Measurements from ENCODE around the gene NLRP14. TPM values are rescaled to one million over a fixed set of nuclear protein-coding genes. Genes with fewer than 3 reads are reported as not detected.
A peak's percentile ranks its signal among the peaks of the same experiment; 100 is the strongest.

Gene NLRP14
- total RNA-seq, 2 donors from 2014 or later = under 0.01 to 0.33 TPM

DNA sequence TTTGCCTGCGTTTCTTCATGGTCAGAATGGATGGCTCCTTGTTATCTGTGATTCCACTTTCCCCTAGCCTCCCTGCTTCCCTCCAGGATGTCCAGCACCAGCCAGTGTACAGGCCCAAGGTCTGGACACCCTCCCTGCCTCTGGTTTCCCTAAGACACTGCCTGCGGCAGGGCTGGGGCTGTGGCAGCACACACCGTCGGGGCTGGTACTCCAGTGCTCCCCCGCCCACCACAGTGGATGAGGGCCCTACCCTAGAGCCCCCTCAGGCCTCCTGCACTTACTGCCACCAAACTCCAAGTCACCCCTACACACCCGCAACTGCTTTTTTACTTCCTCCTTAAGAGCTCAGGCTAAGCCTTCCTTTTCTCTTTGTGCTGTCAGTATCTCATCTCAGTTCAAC lies 29.1 kb upstream of the NLRP14 start:
- Histone ChIP-seq H3K36me3 (replicated peaks in 1 of 2; ENCODE audit: insufficient read depth in 1 of 2, low read depth in 2 of 2) (no peaks in the 10 kb centered on the region), H3K4me3 (no peak overlapping the region), H3K4me1 (no peaks in the 10 kb centered on the region), H3K9me3 (no peaks in the 10 kb centered on the region), H3K27ac (no peak overlapping the region), H3K27me3 (no peaks in the 10 kb centered on the region)
- intact Hi-C loops (cut with DNase I) = no loop called here
- TF ChIP-seq CTCF (IDR thresholded peaks at IDR 0.05) (no peak), POLR2A (IDR thresholded peaks at IDR 0.05) (no peak)
- 79 to 83% methylated on average over 6 of the region's 6 CpGs for WGBS, 2 donors
- ATAC-seq = no peak
- no peak for DNase-seq

GRCh38 chr11:6992026-6992425 lies 28.3 kb upstream of the NLRP14 start:
- TF ChIP-seq POLR2A (IDR thresholded peaks at IDR 0.05) = no peak
- TF ChIP-seq CTCF (IDR thresholded peaks at IDR 0.05) = no peak
- intact Hi-C loops (cut with DNase I) = no loop called here
- no peak overlapping the region for H3K27ac ChIP-seq
- no peaks in the 10 kb centered on the region for H3K9me3 ChIP-seq
- no peaks in the 10 kb centered on the region for H3K4me1 ChIP-seq
- H3K27me3 ChIP-seq = no peaks in the 10 kb centered on the region
- ATAC-seq (no peak), DNase-seq (no peak)
- H3K4me3 ChIP-seq = no peak overlapping the region
- WGBS, 2 donors = 72 to 83% methylated on average over 2 of the region's 2 CpGs
- H3K36me3 ChIP-seq (replicated peaks in 1 of 2; ENCODE audit: insufficient read depth in 1 of 2, low read depth in 2 of 2) = no peaks in the 10 kb centered on the region

DNA sequence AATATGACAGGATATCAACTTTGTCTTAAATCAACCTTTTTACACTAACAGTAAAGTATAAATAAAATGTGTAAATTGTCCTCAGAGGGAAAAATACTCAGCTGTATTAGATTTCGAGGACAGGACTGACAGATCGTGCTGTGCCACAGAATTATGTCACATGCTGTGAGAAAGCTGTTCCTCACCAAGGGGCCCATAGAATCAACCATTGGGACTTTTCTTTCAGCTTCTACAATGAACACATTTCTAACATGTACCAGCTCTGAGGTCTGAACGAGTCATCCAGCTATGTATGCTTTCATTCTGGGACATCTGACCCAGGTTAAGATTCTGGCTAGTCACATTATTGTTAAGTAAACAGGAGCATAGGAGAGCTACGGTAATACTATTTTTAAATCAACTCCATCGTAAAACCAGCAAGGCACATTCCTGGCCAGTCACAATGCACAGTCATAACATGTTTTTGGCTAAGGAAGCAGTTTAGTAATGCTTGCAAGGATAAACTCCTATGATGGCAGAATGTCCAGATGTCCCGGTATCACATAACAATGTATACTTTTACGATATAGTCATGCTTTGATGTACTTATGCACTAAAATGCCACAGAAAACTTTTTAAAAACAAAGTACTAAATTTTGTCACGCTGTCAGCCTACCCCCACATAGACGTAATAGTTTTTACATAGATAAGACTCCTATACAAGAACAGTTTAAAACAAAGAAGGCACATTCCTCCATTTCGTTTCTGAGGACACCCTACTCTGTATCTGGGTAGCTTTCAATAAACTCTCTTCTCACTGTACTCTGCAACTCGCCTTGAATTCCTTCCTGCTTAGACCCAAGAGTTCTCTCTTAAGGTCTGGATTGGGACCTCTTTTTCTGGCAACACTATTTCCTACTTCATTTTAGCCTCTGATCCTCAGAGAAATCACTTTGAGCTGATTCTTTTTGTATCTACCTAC lies 27.5 kb upstream of the NLRP14 start:
- intact Hi-C loops (cut with DNase I) = no loop called here
- H3K4me3 ChIP-seq = no peak overlapping the region
- WGBS, 2 donors = 48 to 49% methylated on average over 11 of the region's 11 CpGs
- no peak for ATAC-seq
- H3K27ac ChIP-seq = no peak overlapping the region
- no peaks in the 10 kb centered on the region for H3K9me3 ChIP-seq
- no peaks in the 10 kb centered on the region for H3K27me3 ChIP-seq
- TF ChIP-seq POLR2A (IDR thresholded peaks at IDR 0.05) = no peak
- no peak for TF ChIP-seq CTCF (IDR thresholded peaks at IDR 0.05)
- DNase-seq = no peak
- no peaks in the 10 kb centered on the region for H3K4me1 ChIP-seq
- H3K36me3 ChIP-seq (replicated peaks in 1 of 2; ENCODE audit: insufficient read depth in 1 of 2, low read depth in 2 of 2) = no peaks in the 10 kb centered on the region

DNA sequence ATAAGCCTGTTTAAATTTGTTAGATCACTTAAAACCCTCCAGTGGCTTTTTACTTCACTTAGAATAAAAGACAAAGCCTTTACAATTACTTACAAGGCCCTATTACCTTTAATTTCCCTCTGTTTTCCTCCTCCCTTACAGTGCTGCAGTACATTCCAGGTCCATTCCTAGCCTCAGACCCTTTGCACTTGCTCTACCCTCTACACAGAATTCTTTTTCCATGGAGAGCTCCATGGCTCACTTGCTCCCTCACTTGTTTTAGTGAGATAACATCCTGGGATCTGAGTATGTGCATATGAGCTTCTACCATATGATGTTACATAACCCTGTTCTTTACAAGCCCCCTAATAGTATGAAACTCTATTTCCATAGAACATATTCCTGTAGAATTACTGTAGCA lies 24.6 kb upstream of the NLRP14 start:
- no peak for TF ChIP-seq POLR2A (IDR thresholded peaks at IDR 0.05)
- TF ChIP-seq CTCF (IDR thresholded peaks at IDR 0.05) = no peak
- ATAC-seq = no peak
- H3K27me3 ChIP-seq = no peaks in the 10 kb centered on the region
- no peaks in the 10 kb centered on the region for H3K9me3 ChIP-seq
- H3K4me1 ChIP-seq = no peaks in the 10 kb centered on the region
- intact Hi-C loops (cut with DNase I) = no loop called here
- H3K36me3 ChIP-seq (replicated peaks in 1 of 2; ENCODE audit: insufficient read depth in 1 of 2, low read depth in 2 of 2) = no peaks in the 10 kb centered on the region
- no peak for DNase-seq
- no peak overlapping the region for H3K27ac ChIP-seq
- no peak overlapping the region for H3K4me3 ChIP-seq

DNA sequence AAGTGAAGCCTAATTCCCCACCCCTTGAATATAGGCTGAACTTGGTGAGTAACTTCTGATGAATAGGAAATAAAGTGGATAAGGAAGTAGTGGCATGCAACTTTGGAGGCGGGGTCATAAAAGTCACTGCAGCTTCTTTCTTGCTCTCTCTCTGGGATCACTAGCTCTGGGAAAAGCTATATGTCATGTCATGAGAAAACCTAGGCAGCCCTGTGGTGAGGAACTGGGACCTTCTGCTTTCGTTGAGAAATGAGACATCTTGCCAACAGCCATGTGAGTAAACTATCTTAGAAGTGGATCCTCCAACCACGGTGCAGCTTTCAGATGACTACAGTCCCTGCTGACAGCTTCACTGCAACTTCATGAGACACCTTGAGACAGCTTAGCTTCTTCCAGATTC lies 15.8 kb upstream of the NLRP14 start:
- Histone ChIP-seq H3K4me3 (no peak overlapping the region), H3K4me1 (no peaks in the 10 kb centered on the region), H3K27me3 (no peaks in the 10 kb centered on the region), H3K27ac (no peak overlapping the region), H3K9me3 (no peaks in the 10 kb centered on the region), H3K36me3 (replicated peaks in 1 of 2; ENCODE audit: insufficient read depth in 1 of 2, low read depth in 2 of 2) (peaks cover 0 to 3% of the 10 kb centered on the region in 2 donors)
- DNase-seq (peak in 1 of 4 donors; percentile 2), ATAC-seq (no peak)
- TF ChIP-seq POLR2A (IDR thresholded peaks at IDR 0.05) = no peak
- no peak for TF ChIP-seq CTCF (IDR thresholded peaks at IDR 0.05)
- intact Hi-C loops (cut with DNase I) = no loop called here
- 63 to 64% methylated on average over 3 of the region's 3 CpGs for WGBS, 2 donors

Data from body of pancreas (tissue), 4 donors.